Right lobe of liver (tissue), 4 donors: ENCODE results near the gene RNF150.

Source experiments
- CTCF ChIP-seq, 4 donors: fragments of 200-600 bp in 3 of 4; fragments of 450-650 bp in 1 of 4; IDR thresholded peaks; one replicate each; pipeline versions ENCODE4 v1.5.1 to v1.8.0; 2016 to 2022; ENCODE audit warnings: antibody characterized with exemption in 4 of 4, mild to moderate bottlenecking in 2 of 4
- POLR2A ChIP-seq: fragments of 450-650 bp; IDR thresholded peaks from one replicate; pipeline ENCODE4 v1.6.1; 2017; ENCODE audit warnings: antibody characterized with exemption, mild to moderate bottlenecking
- donor health status: DM: no; HTN: no; CAD: no.
- donor health status: DM: no; HTN: no; CAD: no.
- donor health status: DM: no; HTN: yes; CAD: no.

- TF ChIP-seq CTCF (IDR thresholded peaks at IDR 0.05) (no peak), POLR2A (no peak)
These were observed 52.6 kb downstream of the RNF150 start for GRCh38 chr4:141080668-141081067.
